NOMO-1 treated with dmso at 0.1 percent for 144 hours (cell line): ENCODE results near the gene RPP38.

Experiments
- DNase-seq: peaks from one replicate; lab custom pipeline; 2025; ENCODE audit not compliant: unreplicated experiment; lab: John Stamatoyannopoulos, UW

The RPP38 gene, protein sequence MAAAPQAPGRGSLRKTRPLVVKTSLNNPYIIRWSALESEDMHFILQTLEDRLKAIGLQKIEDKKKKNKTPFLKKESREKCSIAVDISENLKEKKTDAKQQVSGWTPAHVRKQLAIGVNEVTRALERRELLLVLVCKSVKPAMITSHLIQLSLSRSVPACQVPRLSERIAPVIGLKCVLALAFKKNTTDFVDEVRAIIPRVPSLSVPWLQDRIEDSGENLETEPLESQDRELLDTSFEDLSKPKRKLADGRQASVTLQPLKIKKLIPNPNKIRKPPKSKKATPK

DNA sequence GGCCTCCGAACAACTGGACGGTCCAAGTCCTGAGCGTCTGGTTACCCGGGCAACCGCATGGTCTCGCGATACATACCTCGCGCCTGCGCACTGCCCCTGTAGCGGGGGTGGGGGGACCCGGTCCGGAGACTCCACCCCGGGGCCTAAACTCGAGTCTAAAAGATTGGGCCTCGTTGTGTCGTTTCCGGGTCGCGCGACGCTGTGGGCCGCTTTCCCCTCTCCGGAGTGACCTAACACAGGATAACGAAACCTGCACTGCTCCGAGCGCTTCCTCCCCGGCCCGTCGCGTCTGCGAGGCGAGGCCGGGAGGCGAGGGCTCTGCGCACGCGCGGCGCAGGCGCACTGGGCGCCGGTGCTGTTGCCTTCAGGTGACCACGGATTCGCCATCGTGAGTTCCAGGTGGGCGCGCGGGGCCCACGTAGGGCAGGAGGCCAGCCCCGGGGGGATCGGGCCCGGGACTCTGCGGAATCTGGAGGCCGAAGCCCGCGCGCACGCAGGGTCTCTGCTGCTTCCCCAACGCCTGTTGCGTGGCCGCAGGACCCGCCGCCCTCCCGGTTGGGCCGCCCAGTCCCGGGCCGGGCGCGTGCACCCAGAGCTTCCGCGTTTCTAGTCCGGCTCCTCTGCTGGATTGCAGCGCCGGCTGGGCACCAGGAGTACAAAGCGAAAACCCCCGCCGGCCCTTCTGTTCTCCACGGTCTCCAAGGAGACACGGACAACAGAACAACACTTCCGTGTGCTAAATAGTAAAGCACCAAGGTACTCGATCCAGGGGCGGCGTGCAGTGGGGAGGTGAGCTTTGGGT is at the start of gene RPP38:
Gene RPP38, plus strand, starts transcription at position 345 of the 802 bp plus-strand sequence. CDS start 5,960 bp downstream, outside the sequence.
- peak; percentile 89 for DNase-seq

DNA sequence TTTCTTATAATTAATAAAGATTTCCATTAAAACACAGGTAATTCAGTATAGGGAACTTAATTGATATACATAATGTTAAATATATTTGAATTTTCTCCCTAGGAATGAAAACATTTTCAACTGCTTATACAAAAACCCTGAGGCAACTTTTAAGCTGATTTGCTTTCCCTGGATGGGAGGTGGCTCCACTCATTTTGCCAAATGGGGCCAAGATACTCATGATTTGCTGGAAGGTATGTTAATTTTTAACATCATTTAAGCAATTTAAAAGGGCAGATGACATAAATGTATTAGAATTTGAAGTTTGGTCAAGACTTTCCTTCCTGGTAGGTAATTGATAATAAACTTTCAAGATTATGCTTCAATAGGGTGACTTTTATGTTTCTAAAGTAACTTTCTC is 47.6 kb upstream of the RPP38 start:
- no peak for DNase-seq

DNA sequence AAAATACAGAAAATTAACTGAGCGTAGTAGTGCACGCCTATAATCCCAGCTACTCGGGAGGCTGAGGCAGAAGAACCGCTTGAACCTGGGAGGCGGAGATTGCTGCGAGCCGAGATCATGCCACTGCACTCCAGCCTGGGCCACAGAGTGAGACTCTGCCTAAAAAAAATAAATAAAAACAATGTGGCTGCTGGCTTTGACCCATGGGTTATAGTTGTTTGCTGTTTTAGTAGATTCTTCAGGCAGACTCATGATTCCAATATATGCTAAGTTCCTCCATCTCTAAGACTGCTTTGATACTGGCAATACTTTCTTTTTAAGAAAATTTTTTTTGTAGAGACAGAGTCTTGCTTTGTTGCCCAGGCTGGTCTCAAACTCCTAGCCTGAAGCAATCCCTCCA is 45.0 kb upstream of the RPP38 start:
- no peak for DNase-seq

DNA sequence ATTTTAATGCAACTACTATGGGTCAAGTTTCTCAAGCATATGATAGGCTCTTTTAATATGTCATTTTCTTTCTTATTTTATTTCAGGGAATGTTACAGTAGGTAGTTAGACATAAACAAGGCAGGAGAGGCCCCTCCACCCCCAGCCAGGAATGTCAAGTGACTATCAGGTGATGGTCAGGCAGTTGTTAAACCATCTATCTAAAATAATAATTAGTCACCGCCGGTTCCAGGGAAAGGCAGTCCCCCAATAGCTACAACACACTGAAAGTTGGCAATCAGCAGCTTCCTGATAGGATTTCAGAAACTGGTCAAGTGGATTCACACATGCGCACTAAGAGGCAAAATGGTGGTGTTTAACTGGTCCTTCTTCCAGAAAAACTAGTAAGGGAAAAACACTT is 44.1 kb upstream of the RPP38 start:
- no peak for DNase-seq

DNA sequence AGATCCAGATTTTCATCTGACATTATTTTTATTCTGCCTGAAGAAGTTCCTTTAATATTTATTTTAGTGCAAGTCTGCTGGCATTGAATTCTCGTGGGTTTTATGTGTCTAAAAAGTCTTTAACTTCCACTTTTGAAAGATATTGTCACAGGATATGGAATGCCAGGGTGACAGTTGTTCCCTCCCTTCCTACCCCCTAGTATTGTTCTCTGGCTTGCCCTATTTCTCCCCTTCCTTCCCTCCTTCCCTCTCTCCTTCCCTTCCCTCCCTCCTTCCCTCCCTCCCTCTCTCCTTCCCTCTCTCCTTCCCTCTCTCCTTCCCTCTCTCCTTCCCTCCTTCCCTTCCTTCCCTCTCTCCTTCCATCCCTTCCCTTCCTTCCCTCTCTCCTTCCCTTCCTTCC is 38.5 kb upstream of the RPP38 start:
- no peak for DNase-seq

DNA sequence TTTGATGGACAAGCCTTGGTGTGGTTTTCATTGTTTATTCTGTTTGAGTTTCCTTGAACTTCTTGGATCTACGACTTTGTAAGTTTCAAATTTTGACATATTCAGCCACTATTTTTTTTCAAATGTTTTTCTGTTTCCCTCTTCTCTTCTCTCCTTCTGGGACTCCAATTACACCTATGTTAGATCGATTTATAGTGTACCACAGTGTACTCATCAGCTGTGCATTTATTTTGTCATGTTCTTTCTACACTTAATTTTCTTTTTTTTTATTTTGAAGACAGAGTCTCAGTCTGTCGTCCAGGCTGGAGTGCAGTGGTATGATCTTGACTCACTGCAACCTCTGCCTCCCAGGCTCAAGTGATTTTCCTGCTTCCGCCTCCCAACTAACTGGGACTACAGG is 37.2 kb upstream of the RPP38 start:
- no peak for DNase-seq

DNA sequence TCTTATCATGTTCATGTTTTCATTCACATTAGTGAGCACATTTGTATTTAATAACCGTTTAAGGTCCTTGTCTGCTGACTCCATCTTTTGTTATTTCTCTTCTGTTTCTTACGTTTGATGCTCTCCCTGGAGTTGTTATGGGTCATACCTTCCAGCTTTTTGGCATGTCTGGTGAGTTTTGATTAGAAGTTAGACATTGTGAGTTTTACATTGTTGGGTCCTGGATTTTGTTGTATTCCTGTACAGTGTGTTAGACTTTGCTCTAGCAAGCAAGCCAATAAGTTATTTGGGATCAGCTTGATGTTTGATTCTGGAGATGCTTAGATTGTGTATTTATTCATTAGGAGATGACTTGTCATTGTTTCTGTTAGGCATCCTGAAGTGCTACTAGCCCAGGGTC is 36.5 kb upstream of the RPP38 start:
- no peak for DNase-seq

DNA sequence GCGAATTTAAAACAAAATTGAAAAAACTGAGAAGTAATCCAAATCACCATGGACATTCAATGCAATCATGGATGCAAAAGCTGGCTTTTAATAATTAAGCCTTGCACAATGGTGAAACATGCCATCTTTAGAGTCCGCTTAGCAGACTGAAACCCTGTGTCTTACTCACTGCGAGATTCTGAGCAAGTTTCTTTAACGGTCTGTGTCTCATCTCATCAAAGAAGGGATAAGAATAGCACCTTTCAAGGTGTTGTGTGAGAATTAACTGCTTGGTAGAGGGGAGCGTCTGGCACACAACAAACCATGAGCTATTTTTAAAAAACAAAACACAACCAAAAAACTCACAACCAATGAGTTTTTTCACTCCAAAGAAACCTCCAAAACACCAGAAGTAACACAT is 30.0 kb upstream of the RPP38 start:
- DNase-seq = no peak

DNA sequence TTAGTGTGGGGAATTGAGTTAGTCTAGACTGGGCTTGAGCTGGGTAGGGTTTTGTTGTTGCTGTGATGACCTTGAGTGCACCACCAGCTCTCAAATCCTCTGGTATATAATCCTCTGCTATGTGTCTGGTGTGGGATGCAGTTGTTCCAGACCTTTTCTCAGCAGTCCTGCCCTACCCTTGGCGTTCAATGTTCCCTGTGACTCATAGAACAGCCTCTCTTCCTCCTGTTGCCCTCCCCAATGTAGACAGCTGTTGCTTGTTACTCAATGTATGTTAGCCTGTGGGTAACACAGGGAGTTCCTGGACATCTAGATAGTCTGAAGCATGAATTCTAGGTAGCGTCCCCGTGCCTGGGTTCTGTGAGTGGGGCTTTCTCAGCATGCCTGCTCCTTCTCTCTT is 28.4 kb upstream of the RPP38 start:
- DNase-seq = no peak

DNA sequence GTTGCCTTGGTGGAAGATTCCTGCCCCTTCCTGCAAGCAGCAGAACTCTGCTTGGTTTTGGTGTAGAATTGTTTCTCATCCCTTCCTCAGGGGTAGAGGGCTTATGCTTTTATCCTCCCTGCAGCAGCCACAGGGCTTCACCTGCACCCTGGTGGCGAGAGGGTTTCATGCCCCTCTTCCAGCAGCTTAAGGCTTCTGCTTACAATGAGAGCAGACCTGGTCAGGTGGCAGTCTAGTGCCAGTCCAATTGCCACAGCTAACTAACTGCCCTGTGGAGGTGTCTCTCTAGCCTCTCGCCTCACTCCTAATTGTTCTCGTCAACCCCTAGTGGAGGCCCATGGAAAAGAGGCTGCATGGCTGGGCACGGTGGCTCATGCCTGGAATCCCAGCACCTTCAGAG is 27.9 kb upstream of the RPP38 start:
- no peak for DNase-seq

DNA sequence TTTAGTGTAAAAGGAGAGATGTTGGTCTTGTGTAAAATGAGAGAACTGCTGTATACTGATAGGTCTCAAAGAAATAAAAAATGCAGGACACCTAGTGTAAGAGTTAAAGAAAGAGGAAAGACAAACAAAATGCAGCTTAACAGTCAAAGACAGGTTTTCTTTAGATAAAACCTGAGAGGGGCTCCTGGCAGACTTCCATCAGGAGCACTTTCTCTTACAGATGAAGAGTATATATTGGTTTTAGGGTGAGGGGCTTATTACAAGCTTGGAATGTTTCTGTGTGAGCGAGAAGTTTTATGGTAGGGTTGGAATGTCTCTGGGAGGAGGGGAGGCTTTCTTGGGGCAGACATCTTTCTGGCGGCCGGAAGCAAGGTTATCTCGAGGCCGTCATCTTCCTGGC is 24.8 kb upstream of the RPP38 start:
- no peak for DNase-seq

DNA sequence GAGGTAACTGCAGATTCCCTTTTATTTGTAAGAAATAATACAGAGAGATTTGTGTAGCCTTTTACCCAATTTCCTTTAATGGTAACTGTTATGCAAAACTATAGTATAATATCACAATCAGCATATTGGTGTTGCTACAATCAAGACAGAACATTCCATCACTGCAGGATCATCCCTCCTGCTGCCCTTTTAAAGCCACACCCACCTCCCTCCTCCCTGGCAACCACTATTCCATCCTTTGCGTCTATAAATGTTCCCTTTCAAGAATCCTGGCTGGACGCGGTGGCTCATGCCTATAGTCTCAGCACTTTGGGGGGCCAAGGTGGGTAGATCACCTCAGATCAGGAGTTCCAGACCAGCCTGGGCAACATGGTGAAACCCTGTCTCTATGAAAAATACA is 21.7 kb upstream of the RPP38 start:
- DNase-seq = no peak

DNA sequence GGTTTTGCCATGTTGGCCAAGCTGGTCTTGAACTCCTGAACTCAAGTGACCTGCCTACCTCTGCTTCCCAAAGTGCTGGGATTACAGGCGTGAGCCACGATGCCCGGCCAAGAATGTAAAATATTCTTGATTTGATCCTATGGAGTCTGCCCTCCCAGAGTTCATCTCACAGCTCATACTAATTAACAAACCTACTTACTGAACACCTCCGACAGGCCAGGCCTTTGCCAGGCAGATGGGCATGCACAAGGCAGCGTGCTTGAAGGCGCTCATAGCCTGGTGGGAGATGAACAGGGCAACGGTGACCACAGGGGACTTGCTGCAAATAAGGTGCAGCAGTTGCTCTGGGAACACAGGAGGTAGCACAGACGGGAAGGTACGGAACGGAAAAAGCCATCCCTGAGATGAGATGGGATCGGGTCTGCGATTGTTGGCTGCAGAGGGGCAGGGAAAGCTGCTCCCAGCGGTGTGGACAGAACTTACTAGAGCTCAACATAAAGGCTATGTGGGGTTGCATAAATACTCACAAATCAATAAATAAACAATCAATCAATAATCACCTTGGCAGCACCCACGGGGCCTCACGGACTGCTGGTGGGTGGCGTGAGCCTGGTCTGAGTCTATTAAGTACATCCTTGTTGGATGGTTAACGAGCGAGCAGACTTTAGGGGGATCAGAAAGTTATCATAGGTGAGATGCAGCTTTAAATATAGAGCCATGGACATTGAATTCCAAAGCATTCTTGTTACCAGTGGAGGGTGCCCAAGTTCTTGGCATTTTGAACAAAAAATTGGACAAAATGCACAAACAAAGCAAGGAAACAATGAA is 13.3 kb upstream of the RPP38 start:
- no peak for DNase-seq

DNA sequence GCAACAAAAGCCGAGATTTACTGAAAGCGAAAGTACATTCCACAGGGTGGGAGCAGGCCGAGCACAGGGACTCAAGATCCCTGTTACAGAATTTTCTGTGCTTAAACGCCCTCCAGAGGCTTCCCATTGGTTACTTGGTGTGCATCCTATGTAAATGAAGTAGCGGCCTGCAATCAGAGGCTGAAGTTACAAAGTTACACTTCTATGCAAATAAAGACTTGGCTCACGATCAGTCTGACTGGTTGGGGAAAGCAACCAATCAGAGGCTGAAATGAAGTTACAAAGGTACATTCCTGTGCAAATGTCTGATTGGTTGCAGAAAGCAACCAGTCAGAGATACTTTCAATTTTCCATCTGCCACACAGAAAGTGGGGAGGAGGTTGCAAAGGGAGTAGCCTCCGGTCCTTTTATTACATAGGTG is 12.6 kb upstream of the RPP38 start:
- no peak for DNase-seq

DNA sequence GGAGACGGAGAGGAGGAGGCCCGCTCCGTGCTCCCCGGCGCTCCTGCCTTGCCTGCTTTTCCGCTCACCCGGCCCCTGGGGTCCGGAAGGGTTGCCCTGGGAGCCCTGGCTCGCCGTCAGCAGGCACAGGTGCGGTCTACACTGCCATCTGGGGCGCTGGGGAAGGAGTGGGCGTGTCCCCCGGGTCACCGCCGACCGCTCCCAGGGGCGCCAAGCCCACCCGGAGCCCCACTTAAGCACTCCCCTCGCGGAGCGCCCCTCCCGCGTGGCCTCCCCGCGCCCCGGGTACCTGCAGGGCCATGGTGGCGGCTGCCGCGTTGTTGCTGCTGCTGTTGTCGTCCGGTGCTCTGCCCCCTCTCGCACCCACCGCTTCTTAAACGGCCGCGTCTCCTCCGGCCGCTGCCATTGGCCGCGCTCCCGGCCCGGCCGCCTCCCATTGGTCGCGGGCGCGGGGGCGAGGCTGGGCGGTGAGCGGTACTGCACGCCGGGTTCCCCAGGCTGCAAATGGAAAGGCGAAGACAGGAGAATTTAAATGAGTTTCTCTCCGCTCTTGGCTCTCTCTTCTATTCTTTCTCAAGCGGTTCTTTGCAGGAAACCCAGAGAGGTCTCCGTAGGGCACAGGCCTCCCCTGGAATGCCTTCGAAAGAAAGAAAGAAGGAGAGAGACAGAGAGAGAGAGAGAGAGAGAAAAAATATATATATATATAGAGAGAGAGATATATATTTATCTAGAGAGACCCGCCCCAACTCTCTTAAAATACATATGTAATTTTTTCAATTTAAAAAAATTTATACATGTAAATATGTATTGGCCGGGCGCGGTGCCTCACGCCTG is 8.5 kb upstream of the RPP38 start, which contains the start of gene ACBD7:
Gene ACBD7, minus strand, starts transcription at position 349 of the 834 bp plus-strand sequence. Its CDS starts 48 bp downstream, at position 301.
- peak; percentile 82 for DNase-seq

DNA sequence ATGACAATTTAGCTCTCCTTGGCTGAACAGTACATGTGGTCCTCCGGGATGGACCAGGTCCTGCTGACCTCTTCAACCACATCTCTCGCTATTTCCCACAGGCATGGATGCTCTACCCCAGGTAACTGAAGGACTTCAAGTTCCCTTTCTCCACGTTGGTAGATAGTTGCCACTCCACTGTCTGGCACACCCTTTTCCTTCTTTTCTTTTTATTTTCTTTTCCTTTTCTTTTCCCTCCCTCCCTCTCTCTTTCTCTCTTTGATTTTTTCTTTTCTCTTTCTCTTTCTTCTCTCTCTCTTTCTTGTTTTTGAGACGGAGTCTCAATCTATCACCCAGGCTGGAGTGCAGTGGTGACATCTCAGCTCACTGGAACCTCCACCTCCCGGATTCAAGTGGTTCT is 5.7 kb upstream of the RPP38 start:
- no peak for DNase-seq

DNA sequence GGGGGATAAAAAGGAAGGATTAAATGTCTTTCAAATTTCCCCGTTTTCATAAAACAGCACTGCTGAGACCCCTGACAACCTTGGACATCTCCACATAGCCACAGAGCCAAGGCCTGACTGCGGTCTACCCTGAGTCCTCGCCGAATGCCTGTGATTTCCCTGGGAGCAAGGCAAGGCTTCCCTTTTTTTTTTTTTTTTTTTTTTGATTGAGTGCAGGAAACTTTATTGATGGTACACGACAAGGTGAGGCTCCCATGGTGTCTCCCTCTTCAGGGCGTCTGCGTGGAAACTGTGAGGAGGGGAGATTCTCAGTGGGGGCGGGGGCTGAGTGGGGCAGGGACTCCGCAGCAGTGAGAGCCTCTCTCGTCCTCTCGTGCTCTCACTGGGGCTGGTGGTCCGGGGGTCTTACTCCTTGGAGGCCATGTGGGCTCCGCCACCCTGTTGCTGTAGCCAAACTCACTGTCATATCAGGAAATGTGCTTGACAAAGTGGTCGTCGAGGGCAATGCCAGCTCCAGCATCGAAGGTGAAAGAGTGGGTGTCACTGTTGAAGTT is 4.2 kb upstream of the RPP38 start:
- no peak for DNase-seq

DNA sequence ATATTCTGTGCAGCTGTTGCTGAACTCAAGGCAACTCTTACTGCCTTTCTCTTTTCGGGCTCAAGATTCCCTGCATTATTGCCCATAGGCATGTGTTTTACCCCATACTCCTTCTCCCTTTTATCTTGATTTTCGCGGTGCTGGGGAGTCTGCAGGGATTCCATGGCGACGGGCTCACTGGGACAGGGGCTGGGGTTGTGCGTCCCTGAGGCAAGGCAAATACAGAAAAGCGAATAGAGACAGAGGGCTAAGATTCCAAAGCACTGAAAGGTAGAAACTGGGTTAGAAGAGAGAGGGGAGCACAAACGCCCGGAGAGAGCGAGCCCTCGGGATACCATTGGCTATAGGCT is 519 bp upstream of the RPP38 start:
- DNase-seq = no peak

DNA sequence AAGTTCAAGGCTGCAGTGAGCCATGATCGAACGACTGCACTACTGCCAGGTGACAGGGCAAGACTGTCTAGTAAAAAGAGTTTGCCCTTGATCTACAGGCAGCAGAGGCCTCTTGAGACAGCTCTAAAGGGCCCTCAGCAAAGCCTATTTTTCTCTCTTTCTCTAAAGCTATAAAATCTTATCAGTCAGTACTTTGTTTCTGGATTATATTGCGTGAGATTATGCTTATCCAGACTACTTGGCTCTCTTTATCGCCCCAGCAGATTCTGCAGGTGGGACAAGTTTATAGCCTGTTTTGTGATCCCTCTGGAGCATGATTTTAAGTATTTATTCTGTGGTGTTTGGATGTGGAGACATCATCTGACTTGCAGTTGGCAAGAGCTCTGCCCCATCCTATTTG is 2.7 kb downstream of the RPP38 start:
- no peak for DNase-seq

DNA sequence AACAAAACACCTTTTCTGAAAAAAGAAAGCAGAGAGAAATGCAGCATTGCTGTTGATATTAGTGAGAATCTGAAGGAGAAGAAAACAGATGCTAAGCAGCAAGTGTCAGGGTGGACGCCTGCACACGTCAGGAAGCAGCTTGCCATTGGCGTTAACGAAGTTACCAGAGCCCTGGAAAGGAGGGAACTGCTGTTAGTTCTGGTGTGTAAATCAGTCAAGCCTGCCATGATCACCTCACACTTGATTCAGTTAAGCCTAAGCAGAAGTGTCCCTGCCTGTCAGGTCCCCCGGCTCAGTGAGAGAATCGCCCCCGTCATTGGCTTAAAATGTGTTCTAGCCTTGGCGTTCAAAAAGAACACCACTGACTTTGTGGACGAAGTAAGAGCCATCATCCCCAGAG is 6.4 kb downstream of the RPP38 start:
- no peak for DNase-seq
